Vagina (tissue), 2 donors: Measurements from ENCODE around the gene TMEM42.

ENCODE experiments used
- CTCF ChIP-seq, 3 experiments: fragments of 450-650 bp in 2 of 3; fragments of 200-600 bp in 1 of 3; sonication (generic) in 1 of 3; IDR thresholded peaks; one replicate each; pipeline ENCODE4 v1.5.1; 2017 to 2019; ENCODE audit warnings: antibody characterized with exemption in 3 of 3, mild to moderate bottlenecking in 2 of 3, moderate library complexity in 2 of 3
- POLR2A ChIP-seq, 2 donors: fragments of 450-650 bp; IDR thresholded peaks; one replicate each; pipeline ENCODE4 v1.6.1; 2017; ENCODE audit warnings: antibody characterized with exemption in 2 of 2, mild to moderate bottlenecking in 2 of 2, moderate library complexity in 2 of 2
- POLR2AphosphoS5 ChIP-seq, 2 donors: sonication (generic); formaldehyde crosslinking; IDR thresholded peaks; one replicate each; pipeline ENCODE4 v1.9.0; 2017; ENCODE audit warnings: antibody characterized with exemption in 2 of 2, mild to moderate bottlenecking in 2 of 2, low read depth in 1 of 2; ENCODE audit not compliant: insufficient read depth in 1 of 2

- TF ChIP-seq POLR2AphosphoS5 (IDR thresholded peaks at IDR 0.05; ENCODE audit: insufficient read depth in 1 of 2, low read depth in 1 of 2): no peak
- no peak for TF ChIP-seq CTCF (IDR thresholded peaks at IDR 0.05)
- no peak for TF ChIP-seq POLR2A (IDR thresholded peaks at IDR 0.05)
These were observed 53.2 kb downstream of the TMEM42 start for GRCh38 chr3:44914936-44915335.
